GM23338 (cell line): ENCODE data around the gene SLC48A1. TPM values are rescaled to one million over a fixed set of nuclear protein-coding genes. Genes with fewer than 3 reads are reported as not detected.

ENCODE experiments used
- ATAC-seq: fragments of 200-7000 bp; cut with Tn5 transposase; 3 replicates; pipeline ENCODE4 v1.9.1; 2020
- DNase-seq: peaks from one replicate; pipeline ENCODE4 v3.0.0-alpha.2; 2015; ENCODE audit warnings: low spot score
- H2AFZ ChIP-seq: fragments of 200-600 bp; sonication (generic); 2 replicates; pipeline ENCODE4 v1.8.0; 2016; ENCODE audit warnings: antibody characterized with exemption, mild to moderate bottlenecking, moderate library complexity
- H3F3A ChIP-seq: fragments of 200-600 bp; sonication (generic); replicated peaks from 2 replicates; pipeline ENCODE4 v1.8.0; 2017; ENCODE audit warnings: antibody characterized with exemption, mixed run types, low read depth
- H3K27ac ChIP-seq: fragments of 200-600 bp; sonication (generic); 2 replicates; pipeline ENCODE4 v1.6.1; 2016; ENCODE audit warnings: low read depth
- H3K27me3 ChIP-seq: fragments of 200-600 bp; sonication (generic); 2 replicates; pipeline ENCODE4 v1.8.0; 2016; ENCODE audit warnings: mild to moderate bottlenecking, mixed run types, moderate library complexity; ENCODE audit not compliant: insufficient read depth
- H3K36me3 ChIP-seq: fragments of 200-600 bp; sonication (generic); 2 replicates; pipeline ENCODE4 v1.8.0; 2016; ENCODE audit warnings: mild to moderate bottlenecking; ENCODE audit not compliant: insufficient read depth
- H3K4me1 ChIP-seq: fragments of 200-600 bp; sonication (generic); 2 replicates; pipeline ENCODE4 v1.8.0; 2016; ENCODE audit warnings: mild to moderate bottlenecking, moderate library complexity; ENCODE audit not compliant: insufficient read depth
- H3K4me2 ChIP-seq: fragments of 200-600 bp; sonication (generic); 2 replicates; pipeline ENCODE4 v1.7.1; 2017; ENCODE audit warnings: mixed run types
- H3K4me3 ChIP-seq: fragments of 200-600 bp; sonication (generic); 2 replicates; pipeline ENCODE4 v1.6.1; 2016; ENCODE audit warnings: mixed run types
- H3K79me2 ChIP-seq: fragments of 200-600 bp; sonication (generic); replicated peaks from 2 replicates; pipeline ENCODE4 v1.8.0; 2017; ENCODE audit warnings: mild to moderate bottlenecking; ENCODE audit not compliant: insufficient read depth
- H3K9me2 ChIP-seq: fragments of 200-600 bp; sonication (generic); 2 replicates; pipeline ENCODE4 v1.8.0; 2017; ENCODE audit not compliant: insufficient read depth
- H4K20me1 ChIP-seq: fragments of 200-600 bp; sonication (generic); replicated peaks from 2 replicates; pipeline ENCODE4 v1.8.0; 2017; ENCODE audit warnings: mild to moderate bottlenecking; ENCODE audit not compliant: insufficient read depth
- H3K27ac Mint-ChIP-seq: 2 replicates; pipeline ENCODE4 v1.8.0; 2020; ENCODE audit warnings: inconsistent platforms, mild to moderate bottlenecking, moderate library complexity, mixed read lengths
- H3K27me3 Mint-ChIP-seq: 3 replicates; pipeline ENCODE4 v1.8.0; 2022; ENCODE audit warnings: low read depth, mild to moderate bottlenecking, moderate library complexity, mixed read lengths, inconsistent platforms; ENCODE audit not compliant: insufficient read depth, poor library complexity
- H3K36me3 Mint-ChIP-seq: 3 replicates; pipeline ENCODE4 v1.8.0; 2021; ENCODE audit warnings: low read depth, mild to moderate bottlenecking, inconsistent platforms, moderate library complexity, mixed read lengths
- H3K4me1 Mint-ChIP-seq: 3 replicates; pipeline ENCODE4 v1.8.0; 2020; ENCODE audit warnings: mild to moderate bottlenecking, inconsistent platforms, mixed read lengths
- H3K4me3 Mint-ChIP-seq: 3 replicates; pipeline ENCODE4 v1.8.0; 2021; ENCODE audit warnings: moderate library complexity, mild to moderate bottlenecking, inconsistent platforms, mixed read lengths
- H3K9me3 Mint-ChIP-seq: 3 replicates; pipeline ENCODE4 v1.8.0; 2020; ENCODE audit warnings: moderate library complexity, mild to moderate bottlenecking, inconsistent platforms, mixed read lengths
- CREB1 ChIP-seq: fragments of 250-450 bp; sonication (Bioruptor Pico); IDR thresholded peaks from 2 replicates; pipeline ENCODE4 v1.5.0; 2020; ENCODE audit warnings: low read depth, mild to moderate bottlenecking, moderate library complexity
- EZH2phosphoT487 ChIP-seq: fragments of 200-600 bp; sonication (generic); IDR thresholded peaks from one replicate; pipeline ENCODE4 v1.8.1; 2018; ENCODE audit warnings: antibody characterized with exemption; ENCODE audit not compliant: unreplicated experiment
- ZNF114 ChIP-seq: fragments of 250-450 bp; sonication (Bioruptor Pico); IDR thresholded peaks from 2 replicates; pipeline ENCODE4 v1.5.0; 2020; ENCODE audit warnings: mild to moderate bottlenecking, moderate library complexity
- polyA plus RNA-seq: library from polyadenylated mRNA; unstranded; fragments of >200 nt; fragmentation: Nextera tagmentation; extraction: Ambion mirVana; gene quantifications from 2 replicates; pipeline ENCODE4 v1.2.1, GENCODE V29; 2016
- total RNA-seq: library from RNA; depleted of rRNA; stranded (reverse); fragments of >200 nt; shearing (Covaris generic); gene quantifications from 2 replicates; pipeline ENCODE4 v1.2.3, GENCODE V29; 2014
- TF ChIP-seq, protein P1 (sequence below): fragments of 250-450 bp; sonication (Bioruptor Pico); IDR thresholded peaks from 2 replicates; pipeline ENCODE4 v1.5.0; 2020; ENCODE audit warnings: mild to moderate bottlenecking, moderate library complexity
- TF ChIP-seq, protein P2 (sequence below), 2 experiments: fragments of 200-600 bp in 1 of 2; sonication (generic) in 1 of 2; conservative IDR thresholded peaks; 2 replicates each; pipeline versions ENCODE4 v1.5.1 to v1.6.1; 2016 to 2017; ENCODE audit warnings: antibody characterized with exemption in 2 of 2, low read depth in 2 of 2, mild to moderate bottlenecking in 2 of 2, moderate library complexity in 1 of 2

The SLC48A1 gene
- total and polyA plus RNA-seq, 2 experiments from 2014 or later, result 5.8 to 9.0 TPM

DNA sequence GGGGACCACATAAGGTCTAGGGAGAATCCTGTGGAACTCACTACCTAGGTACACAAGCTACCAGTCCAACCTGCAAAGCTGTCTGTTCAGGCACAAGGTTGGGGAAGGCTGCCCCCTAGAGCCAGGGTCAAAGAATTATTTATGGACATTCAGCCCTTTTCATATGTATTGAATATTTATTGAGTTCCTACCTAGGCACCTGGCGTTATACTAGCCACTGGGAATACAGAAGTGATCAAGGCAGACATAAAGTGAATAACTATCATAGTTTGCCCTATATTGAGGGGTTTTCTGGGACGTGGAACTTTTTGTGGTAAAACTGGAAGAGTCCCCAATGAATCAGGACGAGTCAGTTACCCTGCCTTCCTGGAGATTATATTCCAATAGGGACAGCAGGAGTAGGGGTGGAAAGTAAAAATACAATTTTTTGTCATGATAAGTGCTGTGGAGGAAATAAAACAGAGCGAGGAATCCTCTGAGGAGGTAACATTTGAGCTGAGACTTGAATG lies 5.8 kb upstream of the SLC48A1 start:
- Histone ChIP-seq H3K36me3 (no peaks in the 10 kb centered on the region), H2AFZ (no peak overlapping the region), H3K4me2 (no peak overlapping the region), H3K79me2 (no peaks in the 10 kb centered on the region), H3K4me3 (no peak overlapping the region), H3F3A (peaks cover 5% of the 10 kb centered on the region), H3K27me3 (no peaks in the 10 kb centered on the region), H4K20me1 (no peaks in the 10 kb centered on the region), H3K27ac (no peak overlapping the region), H3K9me2 (no peaks in the 10 kb centered on the region), H3K4me1 (peaks cover 20% of the 10 kb centered on the region)
- Mint-ChIP-seq H3K4me3 (no peak overlapping the region; the same call in 2 of the 3 replicates), H3K27me3 (peaks cover 7% of the 10 kb centered on the region), H3K4me1 (peaks cover 20% of the 10 kb centered on the region), H3K9me3 (no peaks in the 10 kb centered on the region), H3K36me3 (peaks cover 2% of the 10 kb centered on the region; the same call in 1 of the 3 replicates), H3K27ac (no peak overlapping the region)
- no peak for TF ChIP-seq CREB1
- TF ChIP-seq EZH2phosphoT487, result no peak
- TF ChIP-seq, protein P1, sequence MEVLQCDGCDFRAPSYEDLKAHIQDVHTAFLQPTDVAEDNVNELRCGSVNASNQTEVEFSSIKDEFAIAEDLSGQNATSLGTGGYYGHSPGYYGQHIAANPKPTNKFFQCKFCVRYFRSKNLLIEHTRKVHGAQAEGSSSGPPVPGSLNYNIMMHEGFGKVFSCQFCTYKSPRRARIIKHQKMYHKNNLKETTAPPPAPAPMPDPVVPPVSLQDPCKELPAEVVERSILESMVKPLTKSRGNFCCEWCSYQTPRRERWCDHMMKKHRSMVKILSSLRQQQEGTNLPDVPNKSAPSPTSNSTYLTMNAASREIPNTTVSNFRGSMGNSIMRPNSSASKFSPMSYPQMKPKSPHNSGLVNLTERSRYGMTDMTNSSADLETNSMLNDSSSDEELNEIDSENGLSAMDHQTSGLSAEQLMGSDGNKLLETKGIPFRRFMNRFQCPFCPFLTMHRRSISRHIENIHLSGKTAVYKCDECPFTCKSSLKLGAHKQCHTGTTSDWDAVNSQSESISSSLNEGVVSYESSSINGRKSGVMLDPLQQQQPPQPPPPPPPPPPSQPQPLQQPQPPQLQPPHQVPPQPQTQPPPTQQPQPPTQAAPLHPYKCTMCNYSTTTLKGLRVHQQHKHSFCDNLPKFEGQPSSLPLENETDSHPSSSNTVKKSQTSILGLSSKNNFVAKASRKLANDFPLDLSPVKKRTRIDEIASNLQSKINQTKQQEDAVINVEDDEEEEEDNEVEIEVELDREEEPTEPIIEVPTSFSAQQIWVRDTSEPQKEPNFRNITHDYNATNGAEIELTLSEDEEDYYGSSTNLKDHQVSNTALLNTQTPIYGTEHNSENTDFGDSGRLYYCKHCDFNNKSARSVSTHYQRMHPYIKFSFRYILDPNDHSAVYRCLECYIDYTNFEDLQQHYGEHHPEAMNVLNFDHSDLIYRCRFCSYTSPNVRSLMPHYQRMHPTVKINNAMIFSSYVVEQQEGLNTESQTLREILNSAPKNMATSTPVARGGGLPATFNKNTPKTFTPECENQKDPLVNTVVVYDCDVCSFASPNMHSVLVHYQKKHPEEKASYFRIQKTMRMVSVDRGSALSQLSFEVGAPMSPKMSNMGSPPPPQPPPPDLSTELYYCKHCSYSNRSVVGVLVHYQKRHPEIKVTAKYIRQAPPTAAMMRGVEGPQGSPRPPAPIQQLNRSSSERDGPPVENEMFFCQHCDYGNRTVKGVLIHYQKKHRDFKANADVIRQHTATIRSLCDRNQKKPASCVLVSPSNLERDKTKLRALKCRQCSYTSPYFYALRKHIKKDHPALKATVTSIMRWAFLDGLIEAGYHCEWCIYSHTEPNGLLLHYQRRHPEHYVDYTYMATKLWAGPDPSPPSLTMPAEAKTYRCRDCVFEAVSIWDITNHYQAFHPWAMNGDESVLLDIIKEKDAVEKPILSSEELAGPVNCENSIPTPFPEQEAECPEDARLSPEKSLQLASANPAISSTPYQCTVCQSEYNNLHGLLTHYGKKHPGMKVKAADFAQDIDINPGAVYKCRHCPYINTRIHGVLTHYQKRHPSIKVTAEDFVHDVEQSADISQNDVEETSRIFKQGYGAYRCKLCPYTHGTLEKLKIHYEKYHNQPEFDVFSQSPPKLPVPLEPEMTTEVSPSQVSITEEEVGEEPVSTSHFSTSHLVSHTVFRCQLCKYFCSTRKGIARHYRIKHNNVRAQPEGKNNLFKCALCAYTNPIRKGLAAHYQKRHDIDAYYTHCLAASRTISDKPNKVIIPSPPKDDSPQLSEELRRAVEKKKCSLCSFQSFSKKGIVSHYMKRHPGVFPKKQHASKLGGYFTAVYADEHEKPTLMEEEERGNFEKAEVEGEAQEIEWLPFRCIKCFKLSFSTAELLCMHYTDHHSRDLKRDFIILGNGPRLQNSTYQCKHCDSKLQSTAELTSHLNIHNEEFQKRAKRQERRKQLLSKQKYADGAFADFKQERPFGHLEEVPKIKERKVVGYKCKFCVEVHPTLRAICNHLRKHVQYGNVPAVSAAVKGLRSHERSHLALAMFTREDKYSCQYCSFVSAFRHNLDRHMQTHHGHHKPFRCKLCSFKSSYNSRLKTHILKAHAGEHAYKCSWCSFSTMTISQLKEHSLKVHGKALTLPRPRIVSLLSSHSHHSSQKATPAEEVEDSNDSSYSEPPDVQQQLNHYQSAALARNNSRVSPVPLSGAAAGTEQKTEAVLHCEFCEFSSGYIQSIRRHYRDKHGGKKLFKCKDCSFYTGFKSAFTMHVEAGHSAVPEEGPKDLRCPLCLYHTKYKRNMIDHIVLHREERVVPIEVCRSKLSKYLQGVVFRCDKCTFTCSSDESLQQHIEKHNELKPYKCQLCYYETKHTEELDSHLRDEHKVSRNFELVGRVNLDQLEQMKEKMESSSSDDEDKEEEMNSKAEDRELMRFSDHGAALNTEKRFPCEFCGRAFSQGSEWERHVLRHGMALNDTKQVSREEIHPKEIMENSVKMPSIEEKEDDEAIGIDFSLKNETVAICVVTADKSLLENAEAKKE (CRISPR knock-in tag), result no peak
- TF ChIP-seq, protein P2, sequence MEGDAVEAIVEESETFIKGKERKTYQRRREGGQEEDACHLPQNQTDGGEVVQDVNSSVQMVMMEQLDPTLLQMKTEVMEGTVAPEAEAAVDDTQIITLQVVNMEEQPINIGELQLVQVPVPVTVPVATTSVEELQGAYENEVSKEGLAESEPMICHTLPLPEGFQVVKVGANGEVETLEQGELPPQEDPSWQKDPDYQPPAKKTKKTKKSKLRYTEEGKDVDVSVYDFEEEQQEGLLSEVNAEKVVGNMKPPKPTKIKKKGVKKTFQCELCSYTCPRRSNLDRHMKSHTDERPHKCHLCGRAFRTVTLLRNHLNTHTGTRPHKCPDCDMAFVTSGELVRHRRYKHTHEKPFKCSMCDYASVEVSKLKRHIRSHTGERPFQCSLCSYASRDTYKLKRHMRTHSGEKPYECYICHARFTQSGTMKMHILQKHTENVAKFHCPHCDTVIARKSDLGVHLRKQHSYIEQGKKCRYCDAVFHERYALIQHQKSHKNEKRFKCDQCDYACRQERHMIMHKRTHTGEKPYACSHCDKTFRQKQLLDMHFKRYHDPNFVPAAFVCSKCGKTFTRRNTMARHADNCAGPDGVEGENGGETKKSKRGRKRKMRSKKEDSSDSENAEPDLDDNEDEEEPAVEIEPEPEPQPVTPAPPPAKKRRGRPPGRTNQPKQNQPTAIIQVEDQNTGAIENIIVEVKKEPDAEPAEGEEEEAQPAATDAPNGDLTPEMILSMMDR (conservative IDR thresholded peaks at IDR 0.05; ENCODE audit: low read depth in 2 of 2), result peak; percentile 70 to 90
- TF ChIP-seq ZNF114, result no peak
- ATAC-seq (peak; percentile 70), DNase-seq (peak; percentile 83)
